OCI-LY3 (cell line): Measurements from ENCODE around the gene GRWD1.

Experiments used
- H2AFZ ChIP-seq: fragments of 200-600, 300-600 bp; shearing (Covaris generic); 2 replicates; pipeline ENCODE4 v1.6.0; 2014; ENCODE audit warnings: antibody characterized with exemption, low read depth, low read length
- H3K27ac ChIP-seq: fragments of 200-600, 300-600 bp; sonication (generic); 2 replicates; pipeline ENCODE4 v1.5.1; 2014; ENCODE audit warnings: mild to moderate bottlenecking, low read length, moderate library complexity, mixed read lengths
- H3K27me3 ChIP-seq: fragments of 200-600, 300-600 bp; sonication (generic); 2 replicates; pipeline ENCODE4 v1.6.1; 2014; ENCODE audit warnings: low read depth, low read length, mixed read lengths
- H3K36me3 ChIP-seq: fragments of 200-600, 300-600 bp; sonication (generic); replicated peaks from 2 replicates; pipeline ENCODE3; 2014; ENCODE audit warnings: low read depth, low read length, mixed read lengths
- H3K4me1 ChIP-seq: fragments of 300-600, 200-600 bp; sonication (generic); 2 replicates; pipeline ENCODE4 v1.6.1; 2014; ENCODE audit warnings: low read length, mixed read lengths
- H3K4me2 ChIP-seq: fragments of 200-600, 300-600 bp; sonication (generic); 2 replicates; pipeline ENCODE4 v1.6.1; 2014; ENCODE audit warnings: low read length, mixed read lengths
- H3K4me3 ChIP-seq: fragments of 300-600, 200-600 bp; sonication (generic); 2 replicates; pipeline ENCODE4 v1.5.1; 2014; ENCODE audit warnings: antibody characterized with exemption, mild to moderate bottlenecking, low read length, moderate library complexity
- H3K79me2 ChIP-seq: fragments of 300-600, 200-600 bp; shearing (Covaris generic); 2 replicates; pipeline ENCODE4 v1.6.1; 2014; ENCODE audit warnings: mild to moderate bottlenecking, low read length, mixed read lengths
- H3K9ac ChIP-seq: fragments of 300-600, 200-600 bp; shearing (Covaris generic); 2 replicates; pipeline ENCODE4 v1.6.0; 2014; ENCODE audit warnings: mild to moderate bottlenecking, low read length, moderate library complexity
- H3K9me3 ChIP-seq: fragments of 200-600, 300-600 bp; shearing (Covaris generic); 2 replicates; pipeline ENCODE4 v1.6.1; 2014; ENCODE audit warnings: low read length, mixed read lengths; ENCODE audit not compliant: insufficient read depth
- H4K20me1 ChIP-seq: fragments of 200-600, 300-600 bp; sonication (generic); 2 replicates; pipeline ENCODE4 v1.6.1; 2016; ENCODE audit warnings: low read length, mixed read lengths; ENCODE audit not compliant: insufficient read depth
- CTCF ChIP-seq: fragments of 200-600, 300-600 bp; sonication (generic); IDR thresholded peaks from 2 replicates; pipeline ENCODE4 v1.5.1; 2014; ENCODE audit warnings: antibody characterized with exemption, low read length, low read depth
- EZH2phosphoT487 ChIP-seq: fragments of 200-600 bp; shearing (Covaris generic); IDR thresholded peaks from 2 replicates; pipeline ENCODE4 v1.6.1; 2018; ENCODE audit warnings: antibody characterized with exemption, mixed run types, low read depth

GRWD1 gene

GRCh38 chr19:48448563-48448962 lies 2.8 kb downstream of the GRWD1 start:
- no peak overlapping the region for H3K4me2 ChIP-seq
- no peaks in the 10 kb centered on the region for H3K27me3 ChIP-seq
- peaks cover 59% of the 10 kb centered on the region for H3K79me2 ChIP-seq
- H4K20me1 ChIP-seq: no peaks in the 10 kb centered on the region
- TF ChIP-seq EZH2phosphoT487 (no peak), CTCF (no peak)
- peaks cover 14% of the 10 kb centered on the region for H3K4me1 ChIP-seq
- H3K9ac ChIP-seq: no peak overlapping the region
- no peaks in the 10 kb centered on the region for H3K9me3 ChIP-seq
- no peak overlapping the region for H3K4me3 ChIP-seq
- no peak overlapping the region for H3K27ac ChIP-seq
- peaks cover 43% of the 10 kb centered on the region for H3K36me3 ChIP-seq
- no peak overlapping the region for H2AFZ ChIP-seq

- H3K4me2 ChIP-seq: no peak overlapping the region
- H3K9me3 ChIP-seq: no peaks in the 10 kb centered on the region
- H3K9ac ChIP-seq: no peak overlapping the region
- no peak overlapping the region for H3K4me3 ChIP-seq
- H3K27ac ChIP-seq: no peak overlapping the region
- peaks cover 4% of the 10 kb centered on the region for H3K4me1 ChIP-seq
- TF ChIP-seq CTCF (no peak), EZH2phosphoT487 (no peak)
- H3K79me2 ChIP-seq: peaks cover 76% of the 10 kb centered on the region
- H4K20me1 ChIP-seq: no peaks in the 10 kb centered on the region
- no peaks in the 10 kb centered on the region for H3K27me3 ChIP-seq
- H3K36me3 ChIP-seq: peaks cover 58% of the 10 kb centered on the region
- H2AFZ ChIP-seq: no peak overlapping the region
Measured at GRCh38 chr19:48450441-48450840, 4.7 kb downstream of the GRWD1 start.

- H3K4me1 ChIP-seq: peaks cover 4% of the 10 kb centered on the region
- H4K20me1 ChIP-seq: 0 out of 2 replicates have a peak, but pooled peaks cover 2% of the 10 kb centered on the region
- no peak overlapping the region for H3K4me3 ChIP-seq
- no peaks in the 10 kb centered on the region for H3K27me3 ChIP-seq
- no peak overlapping the region for H2AFZ ChIP-seq
- H3K4me2 ChIP-seq: no peak overlapping the region
- TF ChIP-seq CTCF: no peak
- TF ChIP-seq EZH2phosphoT487: no peak
- no peak overlapping the region for H3K27ac ChIP-seq
- peaks cover 76% of the 10 kb centered on the region for H3K79me2 ChIP-seq
- peaks cover 62% of the 10 kb centered on the region for H3K36me3 ChIP-seq
- no peak overlapping the region for H3K9ac ChIP-seq
- H3K9me3 ChIP-seq: no peaks in the 10 kb centered on the region
Measured at GRCh38 chr19:48450863-48451262, 5.1 kb downstream of the GRWD1 start.

GRCh38 chr19:48451624-48452023 lies 5.8 kb downstream of the GRWD1 start:
- Histone ChIP-seq H3K9ac (no peak overlapping the region), H3K4me1 (peaks cover 1% of the 10 kb centered on the region), H3K36me3 (peaks cover 69% of the 10 kb centered on the region), H3K79me2 (peaks cover 68% of the 10 kb centered on the region), H3K4me2 (no peak overlapping the region), H3K4me3 (no peak overlapping the region), H2AFZ (no peak overlapping the region), H3K27ac (no peak overlapping the region), H4K20me1 (0 out of 2 replicates have a peak, but pooled peaks cover 3% of the 10 kb centered on the region), H3K9me3 (no peaks in the 10 kb centered on the region), H3K27me3 (no peaks in the 10 kb centered on the region)
- no peak for TF ChIP-seq EZH2phosphoT487
- no peak for TF ChIP-seq CTCF
